Measurements from ENCODE around the gene SLC6A9. TPM values are rescaled to one million over a fixed set of nuclear protein-coding genes. Genes with fewer than 3 reads are reported as not detected.

The SLC6A9 gene
- total and polyA plus RNA-seq, 2 of the 8 experiments (the other 6 are each of a cell fraction or from before 2014, with no cell fraction given): 20.2 to 24.2 TPM

- 0 out of 2 replicates have a peak, but pooled peaks have one; percentile 36 for TF ChIP-seq TBP (IDR thresholded peaks at IDR 0.05; ENCODE audit: low read depth, low read length)
- TF ChIP-seq EGR1 (IDR thresholded peaks at IDR 0.05; ENCODE audit: borderline replicate concordance, low read depth, low read length): no peak
- 0 out of 2 replicates have a peak, but pooled peaks have one; percentile 15 for TF ChIP-seq GABPA (IDR thresholded peaks at IDR 0.05; ENCODE audit: borderline replicate concordance, insufficient read depth, low read length)
- no peak for TF ChIP-seq CBX8 (IDR thresholded peaks at IDR 0.05; ENCODE audit: borderline replicate concordance, low read depth, low read length)
- no peak for TF ChIP-seq CTCF (IDR thresholded peaks at IDR 0.05; ENCODE audit: control extremely low read depth in 1 of 3, insufficient read depth in 1 of 3, low read depth in 1 of 3, low read length in 3 of 3)
- TF ChIP-seq RFX5 (IDR thresholded peaks at IDR 0.05; ENCODE audit: borderline replicate concordance, low read depth, low read length): no peak
- peak; percentile 52 for TF ChIP-seq TAF1 (IDR thresholded peaks at IDR 0.05; ENCODE audit: low read depth, low read length)
- TF ChIP-seq HDAC6 (IDR thresholded peaks at IDR 0.05; ENCODE audit: low read depth, low read length): no peak
- peak; percentile 80 for TF ChIP-seq MAX (IDR thresholded peaks at IDR 0.05)
- TF ChIP-seq ATF2 (IDR thresholded peaks at IDR 0.05; ENCODE audit: low read length): no peak
- TF ChIP-seq PHF8 (conservative IDR thresholded peaks at IDR 0.05; ENCODE audit: low read depth, low read length): peak; percentile 74
- TF ChIP-seq FOSL1 (IDR thresholded peaks at IDR 0.05; ENCODE audit: insufficient read depth, low read depth, low read length): no peak
- peak; percentile 64 for TF ChIP-seq TAF7 (optimal IDR thresholded peaks at IDR 0.05; ENCODE audit: borderline replicate concordance, low read depth, low read length)
- TF ChIP-seq POU5F1 (IDR thresholded peaks at IDR 0.05; ENCODE audit: low read depth, low read length): no peak
- TF ChIP-seq CHD2 (IDR thresholded peaks at IDR 0.05; ENCODE audit: low read length): peak; percentile 65; the same call in 1 of the 2 replicates
- TF ChIP-seq SUZ12 (IDR thresholded peaks at IDR 0.05; ENCODE audit: low read length): no peak
- no peak for TF ChIP-seq SRF (IDR thresholded peaks at IDR 0.05; ENCODE audit: low read depth, low read length)
- TF ChIP-seq SIN3A (conservative IDR thresholded peaks at IDR 0.05 in 1 of 2, IDR thresholded peaks at IDR 0.05 in 1 of 2; ENCODE audit: low read depth in 1 of 2, low read length in 2 of 2): peak; percentile 84 to 98; a peak in 3 of 4 replicates
- TF ChIP-seq HDAC2 (IDR thresholded peaks at IDR 0.05; ENCODE audit: borderline replicate concordance in 1 of 2, low read depth in 2 of 2, low read length in 2 of 2): 0 out of 4 replicates have a peak, but pooled peaks have one; percentile 11 to 73
Measured at GRCh38 chr1:44029911-44030604, 1.2 kb downstream of the SLC6A9 start (continued).

Data from H1 (cell line).